ENCODE results near the gene NLRC3. TPM values are rescaled to one million over a fixed set of nuclear protein-coding genes. Genes with fewer than 3 reads are reported as not detected.

The NLRC3 gene
- total RNA-seq, 1 experiment from 2014 or later = 0.09 TPM

- H3K4me3 ChIP-seq (ENCODE audit: low read depth, low read length, poor library complexity, severe bottlenecking) = no peak overlapping the region
- no TSS peak for BruUV-seq (replicated peaks)
- no peak overlapping the region for H3K27ac ChIP-seq (ENCODE audit: low read depth, low read length, poor library complexity, severe bottlenecking)
- POLR2A ChIA-PET (ENCODE audit: low non-redundant PET) = no interaction called here
- H3K9me3 ChIP-seq (ENCODE audit: low read depth, low read length, poor library complexity, severe bottlenecking) = no peaks in the 10 kb centered on the region
- no peaks in the 10 kb centered on the region for H3K4me1 ChIP-seq (ENCODE audit: insufficient read depth, low read length, poor library complexity, severe bottlenecking)
- peaks cover 28% of the 10 kb centered on the region for H3K36me3 ChIP-seq (ENCODE audit: insufficient read depth, low read length, poor library complexity, severe bottlenecking)
- no peak for DNase-seq (ENCODE audit: low spot score)
- CTCF ChIA-PET = interaction anchor here (0.6 kb wide), 1 partner anchor 870 kb away, joined by 7 read pairs; no protein-coding TSS in a partner anchor
- intact Hi-C loops (cut with micrococcal nuclease; ENCODE audit: unreplicated experiment) = no loop called here
- TF ChIP-seq CTCF (conservative IDR thresholded peaks at IDR 0.05; ENCODE audit: low read depth, low read length) (no peak), EZH2 (IDR thresholded peaks at IDR 0.05; ENCODE audit: borderline replicate concordance, low read depth, low read length, poor library complexity, severe bottlenecking) (no peak)
- H3K27me3 ChIP-seq (replicated peaks; ENCODE audit: insufficient read depth, low read depth, low read length, poor library complexity) = no peaks in the 10 kb centered on the region
Observed at GRCh38 chr16:3532741-3533140, 44.5 kb downstream of the NLRC3 start.

GRCh38 chr16:3530371-3530914 lies 46.8 kb downstream of the NLRC3 start:
- BruUV-seq (replicated peaks) = no TSS peak
- Histone ChIP-seq H3K27me3 (replicated peaks; ENCODE audit: insufficient read depth, low read depth, low read length, poor library complexity) (no peaks in the 10 kb centered on the region), H3K36me3 (ENCODE audit: insufficient read depth, low read length, poor library complexity, severe bottlenecking) (peaks cover 21% of the 10 kb centered on the region), H3K4me3 (ENCODE audit: low read depth, low read length, poor library complexity, severe bottlenecking) (no peak overlapping the region), H3K9me3 (ENCODE audit: low read depth, low read length, poor library complexity, severe bottlenecking) (no peaks in the 10 kb centered on the region), H3K27ac (ENCODE audit: low read depth, low read length, poor library complexity, severe bottlenecking) (no peak overlapping the region), H3K4me1 (ENCODE audit: insufficient read depth, low read length, poor library complexity, severe bottlenecking) (no peaks in the 10 kb centered on the region)
- ChIA-PET POLR2A (ENCODE audit: low non-redundant PET) (no interaction called here), CTCF (no interaction called here)
- TF ChIP-seq CTCF (conservative IDR thresholded peaks at IDR 0.05; ENCODE audit: low read depth, low read length) (no peak), EZH2 (IDR thresholded peaks at IDR 0.05; ENCODE audit: borderline replicate concordance, low read depth, low read length, poor library complexity, severe bottlenecking) (no peak)
- intact Hi-C loops (cut with micrococcal nuclease; ENCODE audit: unreplicated experiment) = no loop called here
- no peak for DNase-seq (ENCODE audit: low spot score)

GRCh38 chr16:3529175-3529574 lies 48.0 kb downstream of the NLRC3 start:
- TF ChIP-seq EZH2 (IDR thresholded peaks at IDR 0.05; ENCODE audit: borderline replicate concordance, low read depth, low read length, poor library complexity, severe bottlenecking) = no peak
- TF ChIP-seq CTCF (conservative IDR thresholded peaks at IDR 0.05; ENCODE audit: low read depth, low read length) = no peak
- Histone ChIP-seq H3K9me3 (ENCODE audit: low read depth, low read length, poor library complexity, severe bottlenecking) (no peaks in the 10 kb centered on the region), H3K36me3 (ENCODE audit: insufficient read depth, low read length, poor library complexity, severe bottlenecking) (peaks cover 28% of the 10 kb centered on the region), H3K27ac (ENCODE audit: low read depth, low read length, poor library complexity, severe bottlenecking) (no peak overlapping the region), H3K27me3 (replicated peaks; ENCODE audit: insufficient read depth, low read depth, low read length, poor library complexity) (no peaks in the 10 kb centered on the region), H3K4me3 (ENCODE audit: low read depth, low read length, poor library complexity, severe bottlenecking) (no peak overlapping the region), H3K4me1 (ENCODE audit: insufficient read depth, low read length, poor library complexity, severe bottlenecking) (no peaks in the 10 kb centered on the region)
- intact Hi-C loops (cut with micrococcal nuclease; ENCODE audit: unreplicated experiment) = no loop called here
- no TSS peak for BruUV-seq (replicated peaks)
- DNase-seq (ENCODE audit: low spot score) = no peak
- CTCF ChIA-PET = no interaction called here
- POLR2A ChIA-PET (ENCODE audit: low non-redundant PET) = no interaction called here
